ENCODE measurements around the gene WDFY4. TPM values are rescaled to one million over a fixed set of nuclear protein-coding genes. Genes with fewer than 3 reads are reported as not detected.

WDFY4 gene
- polyA plus RNA-seq, 1 experiment: not detected

DNA sequence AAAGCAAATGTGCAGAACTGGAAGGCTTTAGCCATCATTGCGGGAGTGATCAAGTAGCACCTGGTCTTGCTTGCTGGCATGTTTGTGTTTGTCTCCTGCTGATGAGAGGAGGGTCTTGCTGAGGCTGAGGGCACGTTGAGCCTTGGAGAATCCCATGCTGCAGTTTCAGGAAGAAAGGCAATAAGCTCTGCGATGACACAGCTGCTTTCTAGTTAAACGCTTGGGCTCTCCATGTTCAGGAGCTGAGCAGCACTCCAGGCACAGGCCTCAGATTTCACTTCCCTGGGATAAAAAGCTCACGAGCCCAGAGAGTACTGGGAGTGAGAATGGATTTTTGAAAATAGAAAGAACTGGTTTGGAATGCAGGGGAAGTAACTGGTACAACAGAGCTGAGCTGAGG, 154.2 kb downstream of the WDFY4 start:
- CTCF ChIA-PET: no interaction called here
- TF ChIP-seq CTCF (IDR thresholded peaks at IDR 0.05; ENCODE audit: insufficient read depth, low read depth, low read length): no peak
- Histone ChIP-seq H3K36me3 (ENCODE audit: control insufficient read depth, insufficient read depth, low read length) (no peaks in the 10 kb centered on the region), H3K4me3 (ENCODE audit: low read depth, low read length) (no peak overlapping the region), H3K27me3 (ENCODE audit: control insufficient read depth, insufficient read depth, low read length) (peaks cover 2% of the 10 kb centered on the region)
- POLR2A ChIA-PET: no interaction called here
- no peak for DNase-seq (ENCODE audit: low read depth)

GRCh38 chr10:48839809-48840679, 155.4 kb downstream of the WDFY4 start:
- ChIA-PET POLR2A (no interaction called here), CTCF (no interaction called here)
- TF ChIP-seq CTCF (IDR thresholded peaks at IDR 0.05; ENCODE audit: insufficient read depth, low read depth, low read length): no peak
- no peak for DNase-seq (ENCODE audit: low read depth)
- Histone ChIP-seq H3K27me3 (ENCODE audit: control insufficient read depth, insufficient read depth, low read length) (peaks cover 2% of the 10 kb centered on the region), H3K4me3 (ENCODE audit: low read depth, low read length) (no peak overlapping the region), H3K36me3 (ENCODE audit: control insufficient read depth, insufficient read depth, low read length) (no peaks in the 10 kb centered on the region)

GRCh38 chr10:48842231-48842630, 157.6 kb downstream of the WDFY4 start:
- Histone ChIP-seq H3K27me3 (ENCODE audit: control insufficient read depth, insufficient read depth, low read length) (no peaks in the 10 kb centered on the region; the same call in 1 of the 2 replicates), H3K4me3 (ENCODE audit: low read depth, low read length) (no peak overlapping the region), H3K36me3 (ENCODE audit: control insufficient read depth, insufficient read depth, low read length) (no peaks in the 10 kb centered on the region)
- no peak for TF ChIP-seq CTCF (IDR thresholded peaks at IDR 0.05; ENCODE audit: insufficient read depth, low read depth, low read length)
- DNase-seq (ENCODE audit: low read depth): no peak
- ChIA-PET CTCF (interaction anchor here (1.7 kb wide), 1 partner anchor 10 kb away, joined by 4 read pairs; no protein-coding TSS in a partner anchor), POLR2A (no interaction called here)

DNA sequence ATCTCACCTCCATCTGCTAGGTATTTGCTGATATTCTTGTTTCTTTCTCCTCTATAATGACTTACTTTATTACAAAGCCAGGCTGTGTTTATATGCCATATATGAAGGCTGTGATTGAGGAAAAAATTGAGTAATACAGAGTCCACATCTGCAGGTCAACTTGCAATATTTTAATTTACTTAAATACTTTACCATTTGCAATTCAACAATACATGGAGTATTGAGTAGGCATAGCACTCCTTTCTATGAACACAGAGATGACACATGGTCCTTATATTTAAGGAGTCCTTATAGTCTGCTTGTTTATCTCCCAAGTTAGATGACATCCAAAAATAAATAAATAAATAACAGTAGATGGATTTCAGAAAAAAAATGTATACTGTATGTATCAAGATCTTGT, 158.5 kb downstream of the WDFY4 start:
- ChIA-PET CTCF (no interaction called here), POLR2A (no interaction called here)
- Histone ChIP-seq H3K36me3 (ENCODE audit: control insufficient read depth, insufficient read depth, low read length) (no peaks in the 10 kb centered on the region), H3K27me3 (ENCODE audit: control insufficient read depth, insufficient read depth, low read length) (no peaks in the 10 kb centered on the region), H3K4me3 (ENCODE audit: low read depth, low read length) (no peak overlapping the region)
- TF ChIP-seq CTCF (IDR thresholded peaks at IDR 0.05; ENCODE audit: insufficient read depth, low read depth, low read length): no peak
- no peak for DNase-seq (ENCODE audit: low read depth)

DNA sequence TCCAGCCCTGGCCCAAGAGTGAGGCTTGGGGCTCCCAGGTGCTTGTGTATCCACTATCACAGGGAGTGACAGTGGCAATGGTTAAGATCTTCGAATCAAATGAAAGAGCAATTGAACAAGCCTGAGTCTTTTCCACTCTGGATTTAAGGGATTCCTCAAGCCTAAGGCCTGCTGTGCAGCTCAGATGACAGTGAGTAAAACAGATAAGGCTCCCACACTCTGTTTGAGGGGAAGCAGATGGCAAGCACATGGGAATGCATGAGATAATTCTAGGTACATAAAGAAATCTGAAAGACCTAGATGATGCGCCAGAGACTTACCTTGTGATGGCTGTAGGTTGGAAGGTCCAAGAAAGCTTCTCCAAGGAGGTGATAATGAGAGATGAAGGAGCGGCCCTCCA, 159.9 kb downstream of the WDFY4 start:
- ChIA-PET CTCF (no interaction called here), POLR2A (no interaction called here)
- TF ChIP-seq CTCF (IDR thresholded peaks at IDR 0.05; ENCODE audit: insufficient read depth, low read depth, low read length): no peak
- H3K27me3 ChIP-seq (ENCODE audit: control insufficient read depth, insufficient read depth, low read length): no peaks in the 10 kb centered on the region
- DNase-seq (ENCODE audit: low read depth): no peak
- H3K36me3 ChIP-seq (ENCODE audit: control insufficient read depth, insufficient read depth, low read length): no peaks in the 10 kb centered on the region
- H3K4me3 ChIP-seq (ENCODE audit: low read depth, low read length): no peak overlapping the region
